Measurements from ENCODE around the gene C1QTNF12. TPM values are rescaled to one million over a fixed set of nuclear protein-coding genes. Genes with fewer than 3 reads are reported as not detected.

The C1QTNF12 gene
- total RNA-seq, 1 experiment from 2014 or later = 4.4 TPM

GRCh38 chr1:1243266-1243660 is 3.3 kb downstream of the C1QTNF12 start:
- no peak overlapping the region for H3K9ac ChIP-seq (ENCODE audit: extremely low read depth, insufficient read length, low read length)
- Mint-ChIP-seq H3K27me3 (ENCODE audit: low read depth) (peaks cover 15% of the 10 kb centered on the region), H3K27ac (no peak overlapping the region), H3K4me3 (no peak overlapping the region), H3K9me3 (no peaks in the 10 kb centered on the region), H3K4me1 (peaks cover 0 to 4% of the 10 kb centered on the region in 2 experiments; a peak in 2 of 4 replicates), H3K36me3 (ENCODE audit: insufficient read depth in 1 of 3, low read depth in 3 of 3) (no peaks in the 10 kb centered on the region)
- H2AFZ ChIP-seq (ENCODE audit: low read length) = no peak overlapping the region
- no peak overlapping the region for H3K23ac ChIP-seq (ENCODE audit: insufficient read length, low read depth, low read length)
- H3K79me1 ChIP-seq (ENCODE audit: insufficient read depth, low read depth, low read length, poor library complexity, severe bottlenecking) = no peaks in the 10 kb centered on the region
- no peaks in the 10 kb centered on the region for H3K79me2 ChIP-seq (ENCODE audit: insufficient read depth, low read length)
- no peak overlapping the region for H3K56ac ChIP-seq (ENCODE audit: insufficient read length, low read depth, low read length)
- no peak overlapping the region for H2BK15ac ChIP-seq (ENCODE audit: low read depth, low read length)
- H3K27me3 ChIP-seq (ENCODE audit: insufficient read depth, low read length) = no peaks in the 10 kb centered on the region
- no peaks in the 10 kb centered on the region for H3K9me3 ChIP-seq (ENCODE audit: control insufficient read depth, low read depth, low read length)
- no peak overlapping the region for H2BK20ac ChIP-seq (ENCODE audit: low read depth, low read length, poor library complexity, severe bottlenecking)
- no peak overlapping the region for H3K18ac ChIP-seq (ENCODE audit: insufficient read length, low read depth, low read length)
- H3K4me2 ChIP-seq (ENCODE audit: insufficient read depth, insufficient read length, low read length) = no peak overlapping the region
- TF ChIP-seq CTCF (conservative IDR thresholded peaks at IDR 0.05) = no peak
- no peak overlapping the region for H3K27ac ChIP-seq (ENCODE audit: insufficient read length, low read depth, low read length)
- no peak overlapping the region for H3K4ac ChIP-seq (ENCODE audit: low read depth, low read length)
- H2BK120ac ChIP-seq (ENCODE audit: low read depth, low read length, poor library complexity, severe bottlenecking) = no peak overlapping the region
- no peak overlapping the region for H2AK5ac ChIP-seq (ENCODE audit: insufficient read length, low read length)
- H3K4me1 ChIP-seq (ENCODE audit: insufficient read depth, low read length) = no peaks in the 10 kb centered on the region
- no peaks in the 10 kb centered on the region for H4K20me1 ChIP-seq (ENCODE audit: control insufficient read depth, insufficient read depth, insufficient read length)
- H3K23me2 ChIP-seq (ENCODE audit: insufficient read length, low read depth, low read length, poor library complexity, severe bottlenecking) = no peaks in the 10 kb centered on the region
- whole genome bisulfite sequencing (ENCODE audit: extremely low coverage, insufficient read length, low lambda C conversion rate) = no CpG with 5 or more reads among the region's 23 CpGs
- H4K5ac ChIP-seq (ENCODE audit: insufficient read length, low read depth, low read length) = no peak overlapping the region
- H4K8ac ChIP-seq (replicated peaks; ENCODE audit: insufficient read length, low read depth, low read length) = no peak overlapping the region
- H2BK5ac ChIP-seq (ENCODE audit: insufficient read length, low read length) = no peak overlapping the region
- H3K14ac ChIP-seq (ENCODE audit: insufficient read depth, low read length) = no peak overlapping the region; the same call in 1 of the 2 replicates
- no peak overlapping the region for H2BK12ac ChIP-seq (ENCODE audit: insufficient read length, low read depth, low read length)
- DNase-seq = no peak
- H4K91ac ChIP-seq (ENCODE audit: insufficient read length, low read depth, low read length) = no peak overlapping the region
- no peak overlapping the region for H3T11ph ChIP-seq (ENCODE audit: low read length)
